ENCODE results near the gene TANGO6.
"Not testable (repeated sequence)": the region's sequence is repeated elsewhere in the genome, so short reads cannot be mapped to it uniquely, and the experiment has no call there.

Gene TANGO6

DNA sequence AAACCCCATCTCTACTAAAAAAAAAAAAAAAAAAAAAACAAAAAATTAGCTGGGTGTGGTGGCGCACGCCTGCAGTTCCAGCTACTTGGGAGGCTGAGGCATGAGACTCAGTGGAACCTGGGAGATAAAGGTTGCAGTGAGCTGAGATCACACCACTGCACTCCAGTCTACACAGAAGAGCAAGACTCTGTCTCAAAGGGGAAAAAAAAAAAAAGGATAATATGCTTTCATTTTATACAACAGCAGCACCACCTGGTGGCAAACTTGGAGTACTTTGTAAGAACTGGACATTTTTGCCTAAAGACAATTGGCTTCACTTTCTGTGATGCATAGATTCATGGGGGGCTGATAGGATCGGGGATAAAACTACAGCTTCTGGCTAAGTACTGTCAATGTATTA lies 280.6 kb downstream of the TANGO6 start:
- DNase-seq: peak; percentile 23 to 86 (median 33)

DNA sequence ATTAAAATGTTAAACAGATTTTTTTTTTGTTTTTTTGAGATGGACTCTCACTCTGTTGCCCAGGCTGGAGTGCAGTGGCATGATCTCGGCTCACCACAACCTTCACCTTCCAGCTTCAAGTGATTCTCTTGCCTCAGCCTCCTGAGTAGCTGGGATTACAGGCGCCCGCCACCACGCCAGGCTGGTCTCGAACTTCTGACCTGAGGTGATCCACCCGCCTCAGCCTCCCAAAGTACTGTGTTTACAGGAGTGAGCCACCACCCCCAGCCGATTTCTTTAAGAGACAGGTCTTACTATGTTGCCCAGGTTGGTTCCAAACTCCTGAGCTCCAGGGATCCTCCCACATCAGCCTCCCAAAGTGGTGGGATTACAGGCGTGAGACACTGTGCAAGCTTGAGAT lies 281.1 kb downstream of the TANGO6 start:
- not testable (repeated sequence) for DNase-seq

DNA sequence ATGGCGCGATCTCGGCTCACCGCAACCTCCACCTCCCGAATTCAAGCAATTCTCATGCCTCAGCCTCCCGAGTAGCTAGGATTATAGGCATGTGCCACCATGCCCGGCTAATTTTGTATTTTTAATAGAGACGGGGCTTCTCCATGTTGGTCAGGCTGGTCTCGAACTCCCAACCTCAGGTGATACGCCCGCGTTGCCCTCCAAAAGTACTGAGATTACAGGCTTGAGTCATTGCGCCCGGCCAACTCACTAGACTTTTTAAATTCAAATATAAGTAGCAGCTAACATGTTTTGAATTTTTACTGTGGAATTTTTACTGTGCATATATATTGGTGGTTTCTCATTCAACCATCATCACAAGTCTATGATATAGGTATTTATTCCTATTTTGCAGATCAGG lies 281.6 kb downstream of the TANGO6 start:
- not testable (repeated sequence) for DNase-seq

DNA sequence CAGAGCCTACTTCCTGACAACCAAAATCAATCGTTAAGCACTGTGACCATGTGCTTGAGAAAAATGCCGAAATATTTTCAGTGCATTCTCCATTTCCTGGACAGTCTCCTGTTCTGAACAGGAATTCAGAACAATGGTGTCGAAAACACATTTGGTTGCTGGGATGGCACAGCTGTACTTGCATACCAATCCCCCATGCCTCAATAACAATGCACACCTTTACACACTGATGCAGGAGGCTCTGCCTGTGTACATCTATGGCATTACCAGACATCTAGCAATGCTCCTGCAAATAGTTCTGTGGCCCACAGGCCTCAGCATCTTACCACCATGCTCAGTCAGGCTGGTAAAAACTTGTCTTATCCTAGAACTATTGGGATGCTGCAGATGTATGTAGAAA lies 282.9 kb downstream of the TANGO6 start:
- DNase-seq: no peak

DNA sequence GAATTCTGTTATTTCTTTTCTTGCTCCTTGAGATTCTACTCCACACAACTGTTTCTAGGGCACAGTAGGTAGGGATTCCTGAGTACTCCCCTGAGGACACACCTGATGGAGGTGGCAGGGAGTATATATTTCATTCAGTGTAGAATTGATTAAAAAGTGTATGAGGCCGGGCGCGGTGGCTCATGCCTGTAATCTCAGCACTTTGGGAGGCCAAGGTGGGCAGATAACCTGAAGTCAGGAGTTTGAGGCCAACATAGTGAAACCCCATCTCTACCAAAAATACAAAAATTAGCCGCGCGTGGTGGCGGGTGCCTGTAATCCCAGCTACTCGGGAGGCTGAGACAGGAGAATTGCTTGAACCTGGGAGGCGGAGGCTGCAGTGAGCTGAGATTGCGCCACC lies 283.5 kb downstream of the TANGO6 start:
- not testable (repeated sequence) for DNase-seq

DNA sequence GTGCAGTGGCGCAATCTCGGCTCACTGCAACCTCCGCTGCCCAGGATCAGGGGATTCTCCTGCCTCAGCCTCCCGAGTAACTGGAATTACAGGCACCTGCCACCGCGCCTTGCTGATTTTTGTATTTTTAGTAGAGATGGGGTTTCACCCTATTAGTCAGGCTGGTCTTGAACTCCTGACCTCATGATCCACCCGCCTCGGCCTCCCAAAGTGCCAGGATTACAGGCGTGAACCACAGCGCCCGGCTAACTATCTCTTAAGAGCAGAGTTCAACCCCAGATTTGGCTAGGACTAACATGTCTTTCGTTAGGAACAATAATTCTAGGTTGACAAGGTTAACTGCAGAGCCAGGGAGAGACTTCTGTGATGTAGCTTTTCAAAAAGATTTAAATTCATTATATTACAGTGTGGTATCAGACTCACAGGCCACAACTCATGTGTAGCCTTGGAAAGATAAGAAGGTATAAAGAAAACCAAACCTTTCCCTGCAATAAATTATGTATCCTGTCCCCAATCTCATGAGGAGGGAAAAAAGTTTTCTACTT lies 284.7 kb downstream of the TANGO6 start:
- no peak for DNase-seq

GRCh38 chr16:69130461-69130860 lies 287.1 kb downstream of the TANGO6 start:
- DNase-seq: no peak

DNA sequence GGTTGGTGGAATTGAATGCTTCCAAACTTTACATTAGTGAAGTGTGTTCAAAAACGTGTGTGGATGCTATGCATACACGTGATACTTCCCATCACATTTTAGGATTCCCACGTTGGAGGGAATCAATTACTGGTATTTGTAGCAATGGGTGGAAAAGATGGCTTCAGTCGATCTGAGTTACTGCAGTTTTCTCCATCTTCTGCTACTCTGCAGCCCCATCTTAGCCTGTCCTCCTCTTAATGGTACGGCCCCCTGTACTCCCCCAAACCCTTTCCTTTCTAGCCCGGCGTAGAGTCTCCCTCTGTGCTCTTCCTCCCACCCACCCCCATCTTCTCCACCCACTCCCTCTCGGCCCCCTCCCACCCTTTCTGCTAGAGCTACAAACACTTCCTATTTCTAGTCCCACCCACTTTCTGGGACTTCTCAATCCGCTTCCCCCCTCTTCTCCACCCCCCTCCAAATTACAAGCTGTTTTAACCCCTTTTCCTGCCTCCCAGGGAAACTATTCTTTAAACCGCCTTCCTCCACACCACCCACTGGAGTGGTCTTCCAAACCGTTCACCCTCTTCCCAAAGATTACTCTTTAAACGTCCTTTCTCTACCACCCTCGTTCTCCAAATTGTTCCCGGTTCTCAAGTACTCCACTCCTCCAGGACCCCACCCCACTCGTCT lies 288.0 kb downstream of the TANGO6 start:
- DNase-seq: peak in 1 of 3 experiments; percentile 68

DNA sequence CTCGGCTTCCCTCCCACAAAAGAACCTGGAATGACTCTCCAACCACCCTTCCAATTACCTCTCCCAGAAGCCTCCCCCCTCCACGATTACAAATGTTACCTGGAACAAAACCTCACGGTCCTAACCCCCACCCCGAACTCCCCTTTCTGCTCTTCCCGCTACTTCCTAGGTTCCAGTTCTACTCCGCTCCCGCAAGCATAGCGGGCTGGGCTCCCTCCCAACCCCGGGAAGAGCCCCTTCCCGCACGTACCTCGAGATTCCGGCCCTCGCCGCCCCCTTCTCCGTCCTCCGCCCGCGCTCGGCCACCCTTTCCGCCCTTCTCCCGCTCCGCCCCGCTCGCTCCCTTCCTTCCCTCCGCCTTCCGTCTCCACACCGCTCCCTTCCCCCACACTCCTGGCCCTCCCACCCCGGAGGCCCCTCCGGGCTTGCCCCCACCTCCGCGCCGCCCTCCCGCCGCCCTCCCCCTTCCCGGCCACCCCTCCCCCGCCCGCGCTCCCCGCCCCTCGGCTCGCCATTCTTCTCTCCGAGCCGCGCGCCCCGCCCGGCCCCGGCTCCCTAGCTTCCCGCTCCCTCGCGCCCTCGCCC lies 288.6 kb downstream of the TANGO6 start:
- peak; percentile 44 to 86 (median 86) for DNase-seq

DNA sequence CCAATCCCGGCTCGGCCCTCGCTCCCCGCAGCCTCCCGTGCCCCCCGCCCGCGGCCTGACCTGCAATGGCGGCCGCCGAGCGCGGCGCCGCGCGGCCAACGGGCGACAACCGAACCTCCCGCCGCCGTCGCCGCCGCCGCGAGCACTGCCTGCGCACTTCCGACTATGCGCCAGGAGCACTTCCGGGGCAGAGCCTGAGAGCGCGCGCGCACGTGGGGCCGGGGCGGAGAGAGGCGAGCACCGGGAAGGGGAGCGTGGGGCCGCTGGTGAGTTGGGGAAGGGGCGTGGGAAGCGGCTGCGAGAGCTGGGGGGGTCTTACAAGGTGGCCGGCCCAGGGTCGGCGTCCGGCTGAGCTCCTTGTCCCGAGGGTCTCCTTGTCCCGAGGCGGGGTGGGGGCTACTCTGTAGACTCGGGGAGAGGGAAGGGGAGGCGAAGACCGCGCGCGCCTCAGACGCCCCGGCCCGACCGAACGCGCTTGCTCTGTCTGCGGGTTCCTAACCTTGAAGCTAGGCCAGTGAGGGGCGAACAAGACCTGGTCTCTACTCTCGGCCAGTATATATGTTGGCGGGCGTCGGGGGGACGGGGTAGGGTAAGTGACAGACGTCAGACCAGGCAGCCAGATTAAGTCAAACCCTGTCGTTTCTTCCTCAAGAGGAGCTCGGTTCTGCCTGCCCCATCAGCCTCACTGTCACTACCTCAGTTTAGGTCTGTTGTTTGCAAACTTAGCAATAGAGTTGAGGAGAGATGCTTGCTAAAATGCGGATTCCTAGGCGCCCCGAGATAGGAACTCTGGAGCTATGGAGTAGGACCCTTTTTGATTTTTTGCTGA lies 289.3 kb downstream of the TANGO6 start, which contains the start of the genes CHTF8 and UTP4:
Gene CHTF8 (minus strand): TSS at position 165 of the 829 bp plus-strand sequence. CDS start 11,130 bp downstream, outside the sequence.
Gene UTP4 (plus strand): TSS at position 226 of the 829 bp plus-strand sequence. CDS start 811 bp downstream, outside the sequence.
- peak; percentile 74 to 88 (median 87) for DNase-seq

DNA sequence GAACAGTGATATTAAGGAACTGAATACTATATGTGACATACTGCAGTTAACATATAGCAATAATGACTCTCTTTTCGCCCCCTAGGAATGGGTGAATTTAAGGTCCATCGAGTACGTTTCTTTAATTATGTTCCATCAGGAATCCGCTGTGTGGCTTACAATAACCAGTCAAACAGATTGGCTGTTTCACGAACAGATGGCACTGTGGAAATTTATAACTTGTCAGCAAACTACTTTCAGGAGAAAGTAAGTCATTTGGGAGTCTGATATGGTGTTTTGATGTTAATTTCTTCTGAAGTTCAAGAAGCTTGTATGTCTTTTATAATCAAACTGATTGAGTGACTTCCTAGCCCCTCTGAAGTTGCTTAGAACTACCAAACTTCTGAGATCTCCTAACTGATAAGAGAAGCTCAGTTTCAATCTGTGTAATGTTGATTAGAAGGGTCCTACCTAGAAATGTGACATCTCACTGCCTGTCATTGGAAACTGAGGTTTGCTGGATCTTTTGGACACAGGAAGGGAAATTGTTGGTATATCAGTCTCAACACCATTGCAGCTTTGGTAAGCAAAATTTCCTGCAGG lies 290.1 kb downstream of the TANGO6 start:
- DNase-seq: no peak

Data from NCI-H1417 (cell line).